ENCODE measurements around the gene C1QB. TPM values are rescaled to one million over a fixed set of nuclear protein-coding genes. Genes with fewer than 3 reads are reported as not detected.

The C1QB gene
- total and polyA plus RNA-seq, 2 of the 4 experiments (the other 2 are of a cell fraction), result not detected

DNA sequence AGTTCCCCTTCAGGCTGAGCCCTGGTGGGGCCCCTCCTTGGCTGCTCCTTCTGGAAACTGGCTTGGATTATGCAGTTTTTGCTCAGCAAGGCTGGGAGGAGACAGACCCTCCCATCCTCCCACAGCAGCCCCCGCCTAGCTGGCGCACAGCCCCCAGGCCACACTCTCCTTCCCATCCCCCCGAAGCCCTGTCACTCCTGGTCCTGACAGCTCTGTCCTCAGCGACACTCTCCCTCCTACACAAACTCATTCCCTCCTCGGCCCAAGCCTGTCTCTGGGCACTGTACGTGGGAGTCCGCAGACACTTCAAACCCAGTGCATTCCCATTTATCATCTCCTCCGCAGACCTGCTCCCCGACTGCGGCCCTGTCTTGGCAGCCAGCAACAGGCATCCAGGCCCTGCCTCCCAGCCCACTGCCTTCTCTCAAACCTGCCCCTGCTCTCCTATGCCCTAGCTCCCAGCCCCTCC, 32.6 kb downstream of the C1QB start:
- no peak overlapping the region for H2BK15ac ChIP-seq (ENCODE audit: low read depth, low read length)
- H3K18ac ChIP-seq (ENCODE audit: low read depth, low read length), result no peak overlapping the region
- DNase-seq (peak; percentile 23), ATAC-seq (ENCODE audit: low read depth) (peak; percentile 12)
- no peak overlapping the region for H2BK5ac ChIP-seq (ENCODE audit: low read depth, low read length, poor library complexity, severe bottlenecking)
- ChIA-PET POLR2A (ENCODE audit: unreplicated experiment) (no interaction called here), CTCF (no interaction called here)
- peaks cover 10% of the 10 kb centered on the region for H3K4me1 ChIP-seq (ENCODE audit: control insufficient read depth, insufficient read depth, low read length)
- H3K9me3 ChIP-seq (ENCODE audit: control insufficient read depth, insufficient read depth, low read length), result no peaks in the 10 kb centered on the region
- peak overlapping the region; percentile 21 for H2AFZ ChIP-seq (replicated peaks; ENCODE audit: low read length, poor library complexity)
- no peak overlapping the region for H3K4me2 ChIP-seq (ENCODE audit: low read depth, low read length)
- no peaks in the 10 kb centered on the region for H4K20me1 ChIP-seq (ENCODE audit: insufficient read depth, low read length)
- intact Hi-C loops (cut with micrococcal nuclease) (no loop called here), in situ Hi-C loops (cut with MboI; ENCODE audit: low sequenced_read_pairs) (no loop called here), dilution Hi-C loops (cut with HindIII; ENCODE audit: low sequenced_read_pairs, unreplicated experiment) (no loop called here)
- no peak for TF ChIP-seq MAFK (IDR thresholded peaks at IDR 0.05; ENCODE audit: low read depth, low read length)
- no peak for TF ChIP-seq BHLHE40 (IDR thresholded peaks at IDR 0.05; ENCODE audit: low read depth, low read length)
- TF ChIP-seq, protein P1, sequence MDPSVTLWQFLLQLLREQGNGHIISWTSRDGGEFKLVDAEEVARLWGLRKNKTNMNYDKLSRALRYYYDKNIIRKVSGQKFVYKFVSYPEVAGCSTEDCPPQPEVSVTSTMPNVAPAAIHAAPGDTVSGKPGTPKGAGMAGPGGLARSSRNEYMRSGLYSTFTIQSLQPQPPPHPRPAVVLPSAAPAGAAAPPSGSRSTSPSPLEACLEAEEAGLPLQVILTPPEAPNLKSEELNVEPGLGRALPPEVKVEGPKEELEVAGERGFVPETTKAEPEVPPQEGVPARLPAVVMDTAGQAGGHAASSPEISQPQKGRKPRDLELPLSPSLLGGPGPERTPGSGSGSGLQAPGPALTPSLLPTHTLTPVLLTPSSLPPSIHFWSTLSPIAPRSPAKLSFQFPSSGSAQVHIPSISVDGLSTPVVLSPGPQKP (IDR thresholded peaks at IDR 0.05; ENCODE audit: borderline replicate concordance, low read depth, low read length), result no peak
- TF ChIP-seq SMC3 (IDR thresholded peaks at IDR 0.05; ENCODE audit: low read depth, low read length), result no peak
- TF ChIP-seq MAZ (IDR thresholded peaks at IDR 0.05; ENCODE audit: borderline replicate concordance, low read depth, low read length), result no peak
- TF ChIP-seq FOS (IDR thresholded peaks at IDR 0.05; ENCODE audit: low read depth, low read length), result no peak
- no peak for TF ChIP-seq RCOR1 (IDR thresholded peaks at IDR 0.05; ENCODE audit: insufficient replicate concordance, low read length)
- TF ChIP-seq, protein P2, sequence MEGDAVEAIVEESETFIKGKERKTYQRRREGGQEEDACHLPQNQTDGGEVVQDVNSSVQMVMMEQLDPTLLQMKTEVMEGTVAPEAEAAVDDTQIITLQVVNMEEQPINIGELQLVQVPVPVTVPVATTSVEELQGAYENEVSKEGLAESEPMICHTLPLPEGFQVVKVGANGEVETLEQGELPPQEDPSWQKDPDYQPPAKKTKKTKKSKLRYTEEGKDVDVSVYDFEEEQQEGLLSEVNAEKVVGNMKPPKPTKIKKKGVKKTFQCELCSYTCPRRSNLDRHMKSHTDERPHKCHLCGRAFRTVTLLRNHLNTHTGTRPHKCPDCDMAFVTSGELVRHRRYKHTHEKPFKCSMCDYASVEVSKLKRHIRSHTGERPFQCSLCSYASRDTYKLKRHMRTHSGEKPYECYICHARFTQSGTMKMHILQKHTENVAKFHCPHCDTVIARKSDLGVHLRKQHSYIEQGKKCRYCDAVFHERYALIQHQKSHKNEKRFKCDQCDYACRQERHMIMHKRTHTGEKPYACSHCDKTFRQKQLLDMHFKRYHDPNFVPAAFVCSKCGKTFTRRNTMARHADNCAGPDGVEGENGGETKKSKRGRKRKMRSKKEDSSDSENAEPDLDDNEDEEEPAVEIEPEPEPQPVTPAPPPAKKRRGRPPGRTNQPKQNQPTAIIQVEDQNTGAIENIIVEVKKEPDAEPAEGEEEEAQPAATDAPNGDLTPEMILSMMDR (conservative IDR thresholded peaks at IDR 0.05; ENCODE audit: low read depth, low read length), result no peak
- TF ChIP-seq CEBPB (IDR thresholded peaks at IDR 0.05; ENCODE audit: low read depth, low read length), result no peak
- TF ChIP-seq MXI1 (IDR thresholded peaks at IDR 0.05; ENCODE audit: borderline replicate concordance, low read depth, low read length), result no peak
- TF ChIP-seq RAD21 (IDR thresholded peaks at IDR 0.05; ENCODE audit: low read length), result no peak
- no peak for TF ChIP-seq RFX5 (IDR thresholded peaks at IDR 0.05; ENCODE audit: low read depth, low read length)
- no peak for TF ChIP-seq CHD1 (IDR thresholded peaks at IDR 0.05; ENCODE audit: low read depth, low read length)
- TF ChIP-seq, protein P3, sequence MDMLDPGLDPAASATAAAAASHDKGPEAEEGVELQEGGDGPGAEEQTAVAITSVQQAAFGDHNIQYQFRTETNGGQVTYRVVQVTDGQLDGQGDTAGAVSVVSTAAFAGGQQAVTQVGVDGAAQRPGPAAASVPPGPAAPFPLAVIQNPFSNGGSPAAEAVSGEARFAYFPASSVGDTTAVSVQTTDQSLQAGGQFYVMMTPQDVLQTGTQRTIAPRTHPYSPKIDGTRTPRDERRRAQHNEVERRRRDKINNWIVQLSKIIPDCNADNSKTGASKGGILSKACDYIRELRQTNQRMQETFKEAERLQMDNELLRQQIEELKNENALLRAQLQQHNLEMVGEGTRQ (IDR thresholded peaks at IDR 0.05; ENCODE audit: low read depth, low read length), result no peak
- no peak for TF ChIP-seq POLR2A (IDR thresholded peaks at IDR 0.05; ENCODE audit: low read depth, low read length)
- no peak for TF ChIP-seq NFE2L2 (IDR thresholded peaks at IDR 0.05; ENCODE audit: low read depth, low read length)
- peak overlapping the region; percentile 40; the same call in 1 of the 2 replicates for H2BK120ac ChIP-seq (ENCODE audit: low read depth, low read length)
- no peak overlapping the region for H3K4me3 ChIP-seq (ENCODE audit: insufficient read depth, low read depth, low read length)
- H3K27ac ChIP-seq (ENCODE audit: insufficient read depth, low read length), result no peak overlapping the region
- no TSS peak for BruUV-seq (replicated peaks)
- H3K4ac ChIP-seq (ENCODE audit: low read depth, low read length), result peak overlapping the region; percentile 56
- peak overlapping the region in 1 of 2 experiments; percentile 15; a peak in 1 of 4 replicates for H4K8ac ChIP-seq (ENCODE audit: low read depth in 2 of 2, low read length in 2 of 2)
- WGBS, 2 experiments (ENCODE audit: extremely low coverage in 2 of 2, insufficient read length in 1 of 2), result 20% methylated on average over 10 of the region's 10 CpGs; no CpG with 5 or more reads in 1 of the 2 experiments
- no peak overlapping the region for H3K9ac ChIP-seq (ENCODE audit: low read depth, low read length)
- H2AK5ac ChIP-seq (ENCODE audit: low read depth, low read length), result peak overlapping the region; percentile 55; the same call in 1 of the 2 replicates
- H3K79me1 ChIP-seq (ENCODE audit: low read depth in 1 of 2, low read length in 2 of 2), result no peaks in the 10 kb centered on the region
- H3K14ac ChIP-seq (replicated peaks; ENCODE audit: low read depth, low read length), result peak overlapping the region; percentile 33; the same call in 1 of the 2 replicates
- no peaks in the 10 kb centered on the region for H3K9me1 ChIP-seq (ENCODE audit: insufficient read depth, low read length)
- H2BK20ac ChIP-seq (ENCODE audit: low read depth, low read length), result 0 out of 2 replicates have a peak overlapping the region, but pooled peaks have one; percentile 40
- no peak overlapping the region for H4K5ac ChIP-seq (ENCODE audit: low read depth, low read length)
- peaks cover 14% of the 10 kb centered on the region for H3K27me3 ChIP-seq (ENCODE audit: control insufficient read depth, insufficient read depth, low read length)
- H3K56ac ChIP-seq (ENCODE audit: extremely low read depth, insufficient read depth, low read length), result no peak overlapping the region
- no peak overlapping the region for H2AK9ac ChIP-seq (replicated peaks; ENCODE audit: low read depth, low read length, poor library complexity)
- no peak overlapping the region for H3K23ac ChIP-seq (ENCODE audit: low read depth, low read length)
- H3K36me3 ChIP-seq (ENCODE audit: control insufficient read depth, insufficient read depth, low read length), result no peaks in the 10 kb centered on the region
- H4K91ac ChIP-seq (ENCODE audit: insufficient read depth, low read depth, low read length), result 0 out of 2 replicates have a peak overlapping the region, but pooled peaks have one; percentile 23
